GM23338 (cell line): ENCODE results near the gene SENP6. TPM values are rescaled to one million over a fixed set of nuclear protein-coding genes. Genes with fewer than 3 reads are reported as not detected.

Source experiments
- ATAC-seq: fragments of 200-7000 bp; cut with Tn5 transposase; 3 replicates; pipeline ENCODE4 v1.9.1; 2020
- DNase-seq: peaks from one replicate; pipeline ENCODE4 v3.0.0-alpha.2; 2015; ENCODE audit warnings: low spot score
- H2AFZ ChIP-seq: fragments of 200-600 bp; sonication (generic); 2 replicates; pipeline ENCODE4 v1.8.0; 2016; ENCODE audit warnings: antibody characterized with exemption, mild to moderate bottlenecking, moderate library complexity
- H3F3A ChIP-seq: fragments of 200-600 bp; sonication (generic); replicated peaks from 2 replicates; pipeline ENCODE4 v1.8.0; 2017; ENCODE audit warnings: antibody characterized with exemption, mixed run types, low read depth
- H3K27ac ChIP-seq: fragments of 200-600 bp; sonication (generic); 2 replicates; pipeline ENCODE4 v1.6.1; 2016; ENCODE audit warnings: low read depth
- H3K27me3 ChIP-seq: fragments of 200-600 bp; sonication (generic); 2 replicates; pipeline ENCODE4 v1.8.0; 2016; ENCODE audit warnings: mild to moderate bottlenecking, mixed run types, moderate library complexity; ENCODE audit not compliant: insufficient read depth
- H3K36me3 ChIP-seq: fragments of 200-600 bp; sonication (generic); 2 replicates; pipeline ENCODE4 v1.8.0; 2016; ENCODE audit warnings: mild to moderate bottlenecking; ENCODE audit not compliant: insufficient read depth
- H3K4me1 ChIP-seq: fragments of 200-600 bp; sonication (generic); 2 replicates; pipeline ENCODE4 v1.8.0; 2016; ENCODE audit warnings: mild to moderate bottlenecking, moderate library complexity; ENCODE audit not compliant: insufficient read depth
- H3K4me2 ChIP-seq: fragments of 200-600 bp; sonication (generic); 2 replicates; pipeline ENCODE4 v1.7.1; 2017; ENCODE audit warnings: mixed run types
- H3K4me3 ChIP-seq: fragments of 200-600 bp; sonication (generic); 2 replicates; pipeline ENCODE4 v1.6.1; 2016; ENCODE audit warnings: mixed run types
- H3K79me2 ChIP-seq: fragments of 200-600 bp; sonication (generic); replicated peaks from 2 replicates; pipeline ENCODE4 v1.8.0; 2017; ENCODE audit warnings: mild to moderate bottlenecking; ENCODE audit not compliant: insufficient read depth
- H3K9me2 ChIP-seq: fragments of 200-600 bp; sonication (generic); 2 replicates; pipeline ENCODE4 v1.8.0; 2017; ENCODE audit not compliant: insufficient read depth
- H4K20me1 ChIP-seq: fragments of 200-600 bp; sonication (generic); replicated peaks from 2 replicates; pipeline ENCODE4 v1.8.0; 2017; ENCODE audit warnings: mild to moderate bottlenecking; ENCODE audit not compliant: insufficient read depth
- H3K27ac Mint-ChIP-seq: 2 replicates; pipeline ENCODE4 v1.8.0; 2020; ENCODE audit warnings: inconsistent platforms, mild to moderate bottlenecking, moderate library complexity, mixed read lengths
- H3K27me3 Mint-ChIP-seq: 3 replicates; pipeline ENCODE4 v1.8.0; 2022; ENCODE audit warnings: low read depth, mild to moderate bottlenecking, moderate library complexity, mixed read lengths, inconsistent platforms; ENCODE audit not compliant: insufficient read depth, poor library complexity
- H3K36me3 Mint-ChIP-seq: 3 replicates; pipeline ENCODE4 v1.8.0; 2021; ENCODE audit warnings: low read depth, mild to moderate bottlenecking, inconsistent platforms, moderate library complexity, mixed read lengths
- H3K4me1 Mint-ChIP-seq: 3 replicates; pipeline ENCODE4 v1.8.0; 2020; ENCODE audit warnings: mild to moderate bottlenecking, inconsistent platforms, mixed read lengths
- H3K4me3 Mint-ChIP-seq: 3 replicates; pipeline ENCODE4 v1.8.0; 2021; ENCODE audit warnings: moderate library complexity, mild to moderate bottlenecking, inconsistent platforms, mixed read lengths
- H3K9me3 Mint-ChIP-seq: 3 replicates; pipeline ENCODE4 v1.8.0; 2020; ENCODE audit warnings: moderate library complexity, mild to moderate bottlenecking, inconsistent platforms, mixed read lengths
- CREB1 ChIP-seq: fragments of 250-450 bp; sonication (Bioruptor Pico); IDR thresholded peaks from 2 replicates; pipeline ENCODE4 v1.5.0; 2020; ENCODE audit warnings: low read depth, mild to moderate bottlenecking, moderate library complexity
- ETS1 ChIP-seq: IDR thresholded peaks from 2 replicates; pipeline ENCODE4 v1.6.1; 2016; ENCODE audit warnings: antibody characterized with exemption
- EZH2 ChIP-seq: fragments of 200-600 bp; sonication (generic); IDR thresholded peaks from one replicate; pipeline ENCODE4 v1.8.0; 2017; ENCODE audit warnings: antibody characterized with exemption, mild to moderate bottlenecking, low read depth; ENCODE audit not compliant: unreplicated experiment
- EZH2phosphoT487 ChIP-seq: fragments of 200-600 bp; sonication (generic); IDR thresholded peaks from one replicate; pipeline ENCODE4 v1.8.1; 2018; ENCODE audit warnings: antibody characterized with exemption; ENCODE audit not compliant: unreplicated experiment
- JUNB ChIP-seq: IDR thresholded peaks from one replicate; pipeline ENCODE4 v1.6.1; 2016; ENCODE audit warnings: antibody characterized with exemption; ENCODE audit not compliant: unreplicated experiment
- NANOG ChIP-seq: IDR thresholded peaks from 2 replicates; pipeline ENCODE4 v1.6.1; 2016; ENCODE audit warnings: antibody characterized with exemption, borderline replicate concordance
- POLR2AphosphoS5 ChIP-seq: IDR thresholded peaks from 2 replicates; pipeline ENCODE4 v1.6.1; 2016; ENCODE audit warnings: antibody characterized with exemption, low read depth
- REST ChIP-seq: IDR thresholded peaks from one replicate; pipeline ENCODE4 v1.6.1; 2018; ENCODE audit warnings: antibody characterized with exemption; ENCODE audit not compliant: unreplicated experiment
- STAT1 ChIP-seq: IDR thresholded peaks from one replicate; pipeline ENCODE4 v1.6.1; 2016; ENCODE audit warnings: antibody characterized with exemption; ENCODE audit not compliant: unreplicated experiment
- ZNF331 ChIP-seq: fragments of 250-450 bp; sonication (Bioruptor Pico); IDR thresholded peaks from 2 replicates; pipeline ENCODE4 v1.5.0; 2020; ENCODE audit warnings: low read depth, mild to moderate bottlenecking, moderate library complexity
- ZNF462 ChIP-seq: fragments of 250-450 bp; sonication (Bioruptor Pico); IDR thresholded peaks from 2 replicates; pipeline ENCODE4 v1.5.0; 2020; ENCODE audit warnings: mild to moderate bottlenecking, moderate library complexity
- polyA plus RNA-seq: library from polyadenylated mRNA; unstranded; fragments of >200 nt; fragmentation: Nextera tagmentation; extraction: Ambion mirVana; gene quantifications from 2 replicates; pipeline ENCODE4 v1.2.1, GENCODE V29; 2016
- total RNA-seq: library from RNA; depleted of rRNA; stranded (reverse); fragments of >200 nt; shearing (Covaris generic); gene quantifications from 2 replicates; pipeline ENCODE4 v1.2.3, GENCODE V29; 2014

The SENP6 gene
- total and polyA plus RNA-seq, 2 experiments from 2014 or later: 66.6 to 114 TPM

- Histone ChIP-seq H3K9me2 (no peaks in the 10 kb centered on the region), H3K36me3 (no peaks in the 10 kb centered on the region), H3F3A (no peaks in the 10 kb centered on the region), H4K20me1 (peaks cover 47% of the 10 kb centered on the region), H3K27ac (no peak overlapping the region), H3K27me3 (no peaks in the 10 kb centered on the region), H3K79me2 (peaks cover 100% of the 10 kb centered on the region), H3K4me2 (no peak overlapping the region), H2AFZ (no peak overlapping the region), H3K4me1 (peaks cover 43% of the 10 kb centered on the region), H3K4me3 (no peak overlapping the region)
- H3K27ac Mint-ChIP-seq: no peak overlapping the region
- H3K4me3 Mint-ChIP-seq: no peak overlapping the region; the same call in 2 of the 3 replicates
- peaks cover 47% of the 10 kb centered on the region for H3K4me1 Mint-ChIP-seq
- no peaks in the 10 kb centered on the region; the same call in 2 of the 3 replicates for H3K36me3 Mint-ChIP-seq
- peaks cover 5% of the 10 kb centered on the region for H3K27me3 Mint-ChIP-seq
- no peak for ATAC-seq
- no peaks in the 10 kb centered on the region for H3K9me3 Mint-ChIP-seq
- TF ChIP-seq POLR2AphosphoS5: no peak
- TF ChIP-seq JUNB: no peak
- no peak for TF ChIP-seq EZH2
- no peak for TF ChIP-seq ETS1
- no peak for TF ChIP-seq ZNF462 (CRISPR knock-in tag)
- TF ChIP-seq CREB1 (CRISPR knock-in tag): no peak
- TF ChIP-seq EZH2phosphoT487: no peak
- no peak for TF ChIP-seq REST
- no peak for TF ChIP-seq NANOG
- TF ChIP-seq STAT1: no peak
- TF ChIP-seq ZNF331 (CRISPR knock-in tag): no peak
- DNase-seq: no peak
Measured at GRCh38 chr6:75611011-75611701, 9.5 kb downstream of the SENP6 start.
